SK-N-MC (cell line): Measurements from ENCODE around the gene ERF.

ENCODE experiments used
- EZH2 ChIP-seq: fragments of 200-600 bp; sonication (generic); IDR thresholded peaks from one replicate; pipeline ENCODE4 v1.6.1; 2017; ENCODE audit warnings: antibody characterized with exemption
- FOXP2 ChIP-seq: optimal IDR thresholded peaks from 2 replicates; pipeline ENCODE3; 2011; ENCODE audit warnings: mild to moderate bottlenecking, moderate library complexity; ENCODE audit not compliant: insufficient read depth; ENCODE audit errors: extremely low read length, control extremely low read depth
- POLR2AphosphoS5 ChIP-seq: IDR thresholded peaks from 2 replicates; pipeline ENCODE4 v1.6.1; 2012; ENCODE audit warnings: mild to moderate bottlenecking, low read depth, low read length, borderline replicate concordance

DNA sequence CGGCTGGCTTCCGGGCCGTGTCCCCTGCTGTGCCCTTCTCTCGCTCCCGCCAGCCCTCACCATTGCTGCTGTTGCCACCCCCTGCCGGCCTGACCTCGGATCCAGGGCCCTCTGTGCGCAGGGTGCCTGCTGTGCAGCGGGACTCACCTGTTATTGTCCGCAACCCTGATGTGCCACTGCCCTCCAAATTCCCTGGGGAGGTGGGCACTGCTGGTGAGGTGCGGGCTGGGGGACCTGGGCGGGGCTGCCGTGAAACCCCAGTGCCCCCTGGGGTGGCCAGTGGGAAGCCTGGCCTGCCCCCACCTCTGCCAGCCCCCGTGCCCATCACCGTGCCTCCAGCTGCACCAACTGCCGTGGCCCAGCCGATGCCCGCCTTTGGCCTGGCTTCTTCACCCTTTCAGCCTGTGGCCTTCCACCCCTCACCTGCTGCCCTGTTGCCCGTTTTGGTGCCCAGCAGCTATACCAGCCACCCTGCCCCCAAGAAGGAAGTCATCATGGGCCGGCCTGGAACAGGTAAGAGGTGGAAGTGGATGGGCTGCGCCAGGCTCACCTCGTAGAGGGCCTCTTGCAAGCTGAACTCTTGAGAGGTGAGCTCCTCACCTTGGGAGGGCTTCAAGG is 19.2 kb upstream of the ERF start:
- no peak for TF ChIP-seq EZH2
- TF ChIP-seq POLR2AphosphoS5: no peak
- no peak for TF ChIP-seq FOXP2
